GM12891 (cell line): Measurements from ENCODE around the gene SULT1A1.

Experiments used
- POU2F2 ChIP-seq: IDR thresholded peaks from 2 replicates; pipeline ENCODE4 v1.6.1; 2011; ENCODE audit warnings: low read depth, mild to moderate bottlenecking, control low read depth, low read length, moderate library complexity
- TAF1 ChIP-seq: IDR thresholded peaks from 2 replicates; pipeline ENCODE4 v1.6.1; 2011; ENCODE audit warnings: low read depth, low read length, control low read depth

GRCh38 chr16:28596115-28596630 is 13.7 kb downstream of the SULT1A1 start:
- TF ChIP-seq POU2F2 (no peak), TAF1 (no peak)
